Natural killer cell (primary cell): ENCODE results near the gene THY1. TPM values are rescaled to one million over a fixed set of nuclear protein-coding genes. Genes with fewer than 3 reads are reported as not detected.

Experiments
- ATAC-seq, 3 donors: fragments of 150-1000 bp in 2 of 3; fragments of 200-7000 bp in 1 of 3; cut with Tn5 transposase; 1 replicate in 1 of 3; 2 replicates in 2 of 3; pipeline ENCODE4 v1.10.0; 2021; ENCODE audit warnings: mild to moderate bottlenecking in 2 of 3, moderate library complexity in 2 of 3
- DNase-seq, 2 donors: peaks; one replicate each; pipeline versions ENCODE4 v3.0.0 to v3.0.0-alpha.2; 2013 to 2021; ENCODE audit warnings: mixed read lengths in 1 of 2
- H3K27ac ChIP-seq: one replicate; pipeline ENCODE4 v1.5.1; 2013; ENCODE audit warnings: mild to moderate bottlenecking, low read length
- H3K27me3 ChIP-seq: one replicate; pipeline ENCODE4 v1.6.1; 2013; ENCODE audit warnings: low read length; ENCODE audit not compliant: control insufficient read depth, insufficient read depth
- H3K36me3 ChIP-seq: one replicate; pipeline ENCODE4 v1.6.1; 2013; ENCODE audit warnings: low read length; ENCODE audit not compliant: control insufficient read depth, insufficient read depth
- H3K4me1 ChIP-seq: one replicate; pipeline ENCODE4 v1.6.1; 2013; ENCODE audit warnings: low read length; ENCODE audit not compliant: control insufficient read depth, insufficient read depth
- H3K4me3 ChIP-seq: one replicate; pipeline ENCODE4 v1.5.1; 2013; ENCODE audit warnings: low read length
- H3K9me3 ChIP-seq: one replicate; pipeline ENCODE4 v1.6.1; 2013; ENCODE audit warnings: low read length; ENCODE audit not compliant: control insufficient read depth, insufficient read depth
- H3K27ac Mint-ChIP-seq, 2 donors: one replicate each; pipeline ENCODE4 v1.8.0; 2022; ENCODE audit warnings: mild to moderate bottlenecking in 2 of 2, mixed read lengths in 2 of 2, moderate library complexity in 1 of 2
- H3K27me3 Mint-ChIP-seq, 2 donors: one replicate each; pipeline ENCODE4 v1.8.0; 2022; ENCODE audit warnings: low read depth in 2 of 2, mixed read lengths in 2 of 2
- H3K36me3 Mint-ChIP-seq: one replicate; pipeline ENCODE4 v1.8.0; 2022; ENCODE audit warnings: mixed read lengths
- H3K4me1 Mint-ChIP-seq, 2 donors: one replicate each; pipeline ENCODE4 v1.8.0; 2022; ENCODE audit warnings: mixed read lengths in 2 of 2
- H3K4me3 Mint-ChIP-seq: one replicate; pipeline ENCODE4 v1.8.0; 2022; ENCODE audit warnings: mild to moderate bottlenecking, moderate library complexity, mixed read lengths
- H3K9me3 Mint-ChIP-seq, 2 donors: one replicate each; pipeline ENCODE4 v1.8.0; 2022; ENCODE audit warnings: mixed read lengths in 2 of 2
- CTCF ChIP-seq: fragments of 200-600 bp; IDR thresholded peaks from one replicate; pipeline ENCODE4 v1.8.0; 2022; ENCODE audit warnings: antibody characterized with exemption
- WGBS: methylation state at CpG from one replicate; pipeline ENCODE4 v1.1.7; 2013; ENCODE audit warnings: missing lambda C conversion rate; ENCODE audit not compliant: insufficient coverage; 5-methylcytosine and 5-hydroxymethylcytosine counted together
- intact Hi-C: fragments of 100-400 bp; cut with micrococcal nuclease; formaldehyde crosslinking; loops from one replicate; pipeline ENCODE4 v1.14.2; 2022
- total RNA-seq, 4 donors: library from RNA; stranded (reverse); fragments of 120-200 nt in 1 of 4; gene quantifications; one replicate each; pipeline versions ENCODE4 v1.2.3 to v1.2.4, GENCODE V29; 2013 to 2022

Gene THY1
- total RNA-seq, 3 donors from 2014 or later (not counting 1 experiment from before 2014, with no cell fraction given): not detected

GRCh38 chr11:119450590-119451326 is 27.8 kb upstream of the THY1 start:
- Mint-ChIP-seq H3K27ac (no peak overlapping the region), H3K4me1 (no peaks in the 10 kb centered on the region), H3K27me3 (peaks cover 56 to 72% of the 10 kb centered on the region in 2 donors), H3K9me3 (no peaks in the 10 kb centered on the region), H3K36me3 (no peaks in the 10 kb centered on the region), H3K4me3 (no peak overlapping the region)
- TF ChIP-seq CTCF: no peak
- DNase-seq (no peak), ATAC-seq (no peak)
- 82% methylated on average over 3 of the region's 6 CpGs for WGBS
- Histone ChIP-seq H3K27me3 (peaks cover 2% of the 10 kb centered on the region), H3K27ac (no peak overlapping the region), H3K36me3 (no peaks in the 10 kb centered on the region), H3K4me1 (no peaks in the 10 kb centered on the region), H3K4me3 (no peak overlapping the region), H3K9me3 (no peaks in the 10 kb centered on the region)
- intact Hi-C loops: no loop called here

- Mint-ChIP-seq H3K27me3 (peaks cover 60 to 76% of the 10 kb centered on the region in 2 donors), H3K36me3 (no peaks in the 10 kb centered on the region), H3K4me1 (no peaks in the 10 kb centered on the region), H3K27ac (no peak overlapping the region), H3K4me3 (no peak overlapping the region), H3K9me3 (no peaks in the 10 kb centered on the region)
- no peak for TF ChIP-seq CTCF
- DNase-seq (no peak), ATAC-seq (no peak)
- peaks cover 6% of the 10 kb centered on the region for H3K27me3 ChIP-seq
- H3K27ac ChIP-seq: no peak overlapping the region
- H3K9me3 ChIP-seq: no peaks in the 10 kb centered on the region
- no peaks in the 10 kb centered on the region for H3K36me3 ChIP-seq
- WGBS: 97% methylated on average over 3 of the region's 3 CpGs
- intact Hi-C loops: no loop called here
- no peaks in the 10 kb centered on the region for H3K4me1 ChIP-seq
- H3K4me3 ChIP-seq: no peak overlapping the region
These were observed 26.5 kb upstream of the THY1 start for GRCh38 chr11:119449498-119449897.

- no peak overlapping the region for H3K4me3 Mint-ChIP-seq
These were observed 25.4 kb upstream of the THY1 start for GRCh38 chr11:119448380-119448779.

More at GRCh38 chr11:119448380-119448779, 25.4 kb upstream of the THY1 start:
- H3K9me3 Mint-ChIP-seq: no peaks in the 10 kb centered on the region
- Histone ChIP-seq H3K4me1 (no peaks in the 10 kb centered on the region), H3K27ac (no peak overlapping the region), H3K27me3 (peaks cover 7% of the 10 kb centered on the region), H3K9me3 (no peaks in the 10 kb centered on the region), H3K36me3 (no peaks in the 10 kb centered on the region), H3K4me3 (no peak overlapping the region)
- peaks cover 62 to 80% of the 10 kb centered on the region in 2 donors for H3K27me3 Mint-ChIP-seq
- ATAC-seq (no peak), DNase-seq (no peak)
- H3K36me3 Mint-ChIP-seq: no peaks in the 10 kb centered on the region
- no peak for TF ChIP-seq CTCF
- WGBS: 90% methylated on average over 4 of the region's 4 CpGs
- H3K4me1 Mint-ChIP-seq: no peaks in the 10 kb centered on the region
- intact Hi-C loops: no loop called here
- no peak overlapping the region for H3K27ac Mint-ChIP-seq
